Measurements from ENCODE around the gene PEPD.

Gene PEPD

GRCh38 chr19:33527125-33527524 lies 5.5 kb upstream of the PEPD start:
- TF ChIP-seq GATA3 (IDR thresholded peaks at IDR 0.05; ENCODE audit: low read depth, low read length) (no peak), GATA2 (IDR thresholded peaks at IDR 0.05; ENCODE audit: low read depth, low read length) (no peak)

- no peak for TF ChIP-seq GATA2 (IDR thresholded peaks at IDR 0.05; ENCODE audit: low read depth, low read length)
- TF ChIP-seq GATA3 (IDR thresholded peaks at IDR 0.05; ENCODE audit: low read depth, low read length) = no peak
Observed at GRCh38 chr19:33524024-33524664, 2.6 kb upstream of the PEPD start.

GRCh38 chr19:33523167-33523566 lies 1.6 kb upstream of the PEPD start:
- TF ChIP-seq GATA2 (IDR thresholded peaks at IDR 0.05; ENCODE audit: low read depth, low read length) (no peak), GATA3 (IDR thresholded peaks at IDR 0.05; ENCODE audit: low read depth, low read length) (no peak)

- TF ChIP-seq GATA2 (IDR thresholded peaks at IDR 0.05; ENCODE audit: low read depth, low read length) = no peak
- TF ChIP-seq GATA3 (IDR thresholded peaks at IDR 0.05; ENCODE audit: low read depth, low read length) = no peak
Observed at GRCh38 chr19:33522371-33522662, 726 bp upstream of the PEPD start.

- TF ChIP-seq GATA3 (IDR thresholded peaks at IDR 0.05; ENCODE audit: low read depth, low read length) (no peak), GATA2 (IDR thresholded peaks at IDR 0.05; ENCODE audit: low read depth, low read length) (no peak)
Observed at GRCh38 chr19:33520844-33521479, 629 bp downstream of the PEPD start.

GRCh38 chr19:33520048-33520643 lies 1.4 kb downstream of the PEPD start:
- TF ChIP-seq GATA2 (IDR thresholded peaks at IDR 0.05; ENCODE audit: low read depth, low read length) (no peak), GATA3 (IDR thresholded peaks at IDR 0.05; ENCODE audit: low read depth, low read length) (no peak)

- TF ChIP-seq GATA2 (IDR thresholded peaks at IDR 0.05; ENCODE audit: low read depth, low read length) (no peak), GATA3 (IDR thresholded peaks at IDR 0.05; ENCODE audit: low read depth, low read length) (no peak)
Observed at GRCh38 chr19:33519416-33519815, 2.2 kb downstream of the PEPD start.

GRCh38 chr19:33518541-33518940 lies 3.0 kb downstream of the PEPD start:
- TF ChIP-seq GATA2 (IDR thresholded peaks at IDR 0.05; ENCODE audit: low read depth, low read length) = no peak
- no peak for TF ChIP-seq GATA3 (IDR thresholded peaks at IDR 0.05; ENCODE audit: low read depth, low read length)

GRCh38 chr19:33517922-33518321 lies 3.7 kb downstream of the PEPD start:
- no peak for TF ChIP-seq GATA3 (IDR thresholded peaks at IDR 0.05; ENCODE audit: low read depth, low read length)
- TF ChIP-seq GATA2 (IDR thresholded peaks at IDR 0.05; ENCODE audit: low read depth, low read length) = no peak

GRCh38 chr19:33515921-33516320 lies 5.7 kb downstream of the PEPD start:
- TF ChIP-seq GATA2 (IDR thresholded peaks at IDR 0.05; ENCODE audit: low read depth, low read length) (no peak), GATA3 (IDR thresholded peaks at IDR 0.05; ENCODE audit: low read depth, low read length) (no peak)

GRCh38 chr19:33514885-33515551 lies 6.6 kb downstream of the PEPD start:
- TF ChIP-seq GATA3 (IDR thresholded peaks at IDR 0.05; ENCODE audit: low read depth, low read length) = no peak

- TF ChIP-seq GATA3 (IDR thresholded peaks at IDR 0.05; ENCODE audit: low read depth, low read length) (no peak), GATA2 (IDR thresholded peaks at IDR 0.05; ENCODE audit: low read depth, low read length) (no peak)
Observed at GRCh38 chr19:33513424-33513823, 8.2 kb downstream of the PEPD start.

GRCh38 chr19:33512580-33513137 lies 8.9 kb downstream of the PEPD start:
- TF ChIP-seq GATA3 (IDR thresholded peaks at IDR 0.05; ENCODE audit: low read depth, low read length) (no peak), GATA2 (IDR thresholded peaks at IDR 0.05; ENCODE audit: low read depth, low read length) (no peak)

GRCh38 chr19:33512021-33512420 lies 9.6 kb downstream of the PEPD start:
- TF ChIP-seq GATA3 (IDR thresholded peaks at IDR 0.05; ENCODE audit: low read depth, low read length) (no peak), GATA2 (IDR thresholded peaks at IDR 0.05; ENCODE audit: low read depth, low read length) (no peak)

All from SH-SY5Y (cell line).